ENCODE results near the gene IL17RC.

IL17RC gene

GRCh38 chr3:9903904-9904303 lies 13.0 kb upstream of the IL17RC start:
- no peak for TF ChIP-seq CTCF (IDR thresholded peaks at IDR 0.05; ENCODE audit: low read depth, low read length)
- DNase-seq (ENCODE audit: extremely low read depth, low read depth): no peak

GRCh38 chr3:9906480-9906879 lies 10.4 kb upstream of the IL17RC start:
- no peak for TF ChIP-seq CTCF (IDR thresholded peaks at IDR 0.05; ENCODE audit: low read depth, low read length)
- DNase-seq (ENCODE audit: extremely low read depth, low read depth): no peak

- no peak for TF ChIP-seq CTCF (IDR thresholded peaks at IDR 0.05; ENCODE audit: low read depth, low read length)
- no peak for DNase-seq (ENCODE audit: extremely low read depth, low read depth)
These were observed 8.6 kb upstream of the IL17RC start for GRCh38 chr3:9908286-9908685.

- TF ChIP-seq CTCF (IDR thresholded peaks at IDR 0.05; ENCODE audit: low read depth, low read length): no peak
These were observed 7.5 kb upstream of the IL17RC start for GRCh38 chr3:9909221-9910013.

GRCh38 chr3:9911863-9912262 lies 5.0 kb upstream of the IL17RC start:
- no peak for DNase-seq (ENCODE audit: extremely low read depth, low read depth)

More at GRCh38 chr3:9909221-9910013, 7.5 kb upstream of the IL17RC start:
- no peak for DNase-seq (ENCODE audit: extremely low read depth, low read depth)

GRCh38 chr3:9912294-9912935 lies 4.5 kb upstream of the IL17RC start:
- TF ChIP-seq CTCF (IDR thresholded peaks at IDR 0.05; ENCODE audit: low read depth, low read length): no peak
- no peak for DNase-seq (ENCODE audit: extremely low read depth, low read depth)

More at GRCh38 chr3:9911863-9912262, 5.0 kb upstream of the IL17RC start:
- TF ChIP-seq CTCF (IDR thresholded peaks at IDR 0.05; ENCODE audit: low read depth, low read length): no peak

- no peak for DNase-seq (ENCODE audit: extremely low read depth, low read depth)
- TF ChIP-seq CTCF (IDR thresholded peaks at IDR 0.05; ENCODE audit: low read depth, low read length): no peak
These were observed 3.3 kb upstream of the IL17RC start for GRCh38 chr3:9913601-9914000.

All from AG09319 (cell line).